Measurements from ENCODE around the gene SYNM.
A peak's percentile ranks its signal among the peaks of the same experiment; 100 is the strongest.

Gene SYNM

DNA sequence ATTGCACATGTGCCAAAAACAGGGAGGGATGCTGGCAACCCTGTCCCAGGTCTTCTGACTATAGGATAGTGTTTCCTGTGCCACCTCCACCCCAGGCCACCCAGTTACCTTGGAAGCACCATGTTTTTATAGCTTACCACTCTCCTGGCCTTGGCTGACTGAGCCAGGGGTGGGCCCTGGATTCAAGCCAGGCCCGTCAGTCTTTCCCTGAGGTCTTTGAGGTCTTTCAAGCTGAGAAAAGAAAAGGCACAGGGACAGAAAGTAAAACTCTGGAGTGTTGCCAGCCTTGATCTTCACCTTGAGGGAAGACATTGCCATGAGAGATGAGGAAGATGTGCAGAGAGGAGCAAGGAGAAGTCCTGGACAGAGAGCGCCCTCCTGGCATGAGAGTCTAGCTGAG lies 46.3 kb downstream of the SYNM start:
- no peak overlapping the region for H3K9ac ChIP-seq (ENCODE audit: low read depth, low read length)
- H3K4me1 ChIP-seq (ENCODE audit: control insufficient read depth, insufficient read depth, low read length): peaks cover 16% of the 10 kb centered on the region
- H3K27me3 ChIP-seq (ENCODE audit: control insufficient read depth, insufficient read depth, low read length): no peaks in the 10 kb centered on the region
- no peaks in the 10 kb centered on the region for H3K9me3 ChIP-seq (replicated peaks; ENCODE audit: low read length)
- no peak overlapping the region for H3K4me2 ChIP-seq (ENCODE audit: low read length)
- no peak overlapping the region for H3K4me3 ChIP-seq (ENCODE audit: low read length)
- H3K36me3 ChIP-seq (ENCODE audit: insufficient read depth, low read length): peaks cover 13% of the 10 kb centered on the region

DNA sequence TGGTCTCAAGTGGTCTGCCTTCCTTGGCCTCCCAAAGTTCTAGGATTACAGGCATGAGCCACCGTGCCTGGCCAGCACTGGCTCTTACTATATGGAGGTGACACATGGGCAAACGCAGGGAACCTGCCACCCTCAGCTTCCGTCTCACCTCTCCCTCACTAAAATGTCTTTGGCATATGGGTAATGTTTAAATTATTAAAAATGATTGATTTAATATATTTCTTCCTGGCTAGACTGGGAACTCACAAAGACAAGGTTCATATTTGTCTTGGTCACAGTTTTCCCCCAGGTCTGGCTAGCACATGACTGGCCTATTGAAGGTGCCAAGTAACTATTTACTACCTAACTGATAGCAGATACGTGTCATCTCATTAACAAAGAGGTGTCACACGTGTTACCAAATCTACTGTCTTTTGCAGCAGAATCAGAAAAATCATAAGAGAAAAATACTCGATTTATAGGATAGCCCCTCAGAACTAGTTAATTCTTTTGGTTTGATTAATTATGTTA lies 48.2 kb downstream of the SYNM start:
- H3K4me2 ChIP-seq (ENCODE audit: low read length): no peak overlapping the region
- H3K9me3 ChIP-seq (replicated peaks; ENCODE audit: low read length): no peaks in the 10 kb centered on the region
- no peak overlapping the region for H3K9ac ChIP-seq (ENCODE audit: low read depth, low read length)
- no peak overlapping the region for H3K4me3 ChIP-seq (ENCODE audit: low read length)
- H3K4me1 ChIP-seq (ENCODE audit: control insufficient read depth, insufficient read depth, low read length): peaks cover 20% of the 10 kb centered on the region
- H3K36me3 ChIP-seq (ENCODE audit: insufficient read depth, low read length): peaks cover 18% of the 10 kb centered on the region
- no peaks in the 10 kb centered on the region for H3K27me3 ChIP-seq (ENCODE audit: control insufficient read depth, insufficient read depth, low read length)

DNA sequence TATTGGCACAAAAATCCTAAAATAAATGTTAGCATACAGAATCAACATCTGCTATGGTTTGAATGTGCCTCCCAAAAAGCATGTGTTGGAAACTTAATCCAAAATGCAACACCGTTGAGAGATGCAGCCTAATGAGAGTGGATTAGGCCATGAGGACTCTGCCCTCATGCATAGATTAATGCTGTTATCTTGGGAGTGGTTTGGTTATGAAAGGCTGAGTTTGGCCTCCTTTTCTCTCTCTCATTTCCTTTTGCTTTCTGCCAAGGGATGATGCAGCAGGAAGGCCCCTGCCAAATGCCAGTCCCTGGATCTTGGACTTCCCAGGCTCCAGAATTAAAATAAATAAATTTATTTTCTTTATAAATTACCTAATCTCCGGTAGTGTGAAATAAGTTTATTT lies 49.4 kb downstream of the SYNM start:
- Histone ChIP-seq H3K36me3 (ENCODE audit: insufficient read depth, low read length) (peaks cover 23% of the 10 kb centered on the region), H3K9ac (ENCODE audit: low read depth, low read length) (no peak overlapping the region), H3K4me1 (ENCODE audit: control insufficient read depth, insufficient read depth, low read length) (peaks cover 20% of the 10 kb centered on the region), H3K4me2 (ENCODE audit: low read length) (no peak overlapping the region), H3K27me3 (ENCODE audit: control insufficient read depth, insufficient read depth, low read length) (no peaks in the 10 kb centered on the region), H3K4me3 (ENCODE audit: low read length) (no peak overlapping the region), H3K9me3 (replicated peaks; ENCODE audit: low read length) (no peaks in the 10 kb centered on the region)

DNA sequence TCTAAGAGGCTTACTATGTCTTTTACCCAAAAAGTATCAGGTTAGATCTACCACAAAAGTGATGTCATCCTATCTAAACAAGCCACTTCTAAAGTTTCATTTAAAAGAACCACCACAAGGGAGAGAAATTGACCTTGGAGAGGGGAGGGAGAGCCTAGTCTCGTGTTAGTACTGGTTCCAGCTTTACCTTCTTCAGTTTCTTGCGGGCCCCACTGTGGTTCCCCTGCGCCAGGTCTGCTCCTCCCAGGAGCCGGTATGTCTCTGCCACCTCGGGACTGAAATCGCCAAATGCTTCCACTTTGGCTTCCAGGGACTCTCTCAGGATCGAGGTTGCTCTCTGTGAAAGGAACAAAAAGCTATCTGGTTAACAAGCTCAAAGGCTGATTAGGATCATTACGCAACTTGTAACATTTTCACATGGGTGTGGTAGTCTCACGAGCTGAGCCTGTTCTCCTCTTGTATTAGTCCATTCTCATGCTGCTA lies 51.1 kb downstream of the SYNM start:
- Histone ChIP-seq H3K27me3 (ENCODE audit: control insufficient read depth, insufficient read depth, low read length) (no peaks in the 10 kb centered on the region), H3K9me3 (replicated peaks; ENCODE audit: low read length) (no peaks in the 10 kb centered on the region), H3K4me3 (ENCODE audit: low read length) (no peak overlapping the region), H3K4me2 (ENCODE audit: low read length) (peak overlapping the region; percentile 19), H3K9ac (ENCODE audit: low read depth, low read length) (no peak overlapping the region), H3K4me1 (ENCODE audit: control insufficient read depth, insufficient read depth, low read length) (peaks cover 20% of the 10 kb centered on the region), H3K36me3 (ENCODE audit: insufficient read depth, low read length) (peaks cover 19% of the 10 kb centered on the region)

DNA sequence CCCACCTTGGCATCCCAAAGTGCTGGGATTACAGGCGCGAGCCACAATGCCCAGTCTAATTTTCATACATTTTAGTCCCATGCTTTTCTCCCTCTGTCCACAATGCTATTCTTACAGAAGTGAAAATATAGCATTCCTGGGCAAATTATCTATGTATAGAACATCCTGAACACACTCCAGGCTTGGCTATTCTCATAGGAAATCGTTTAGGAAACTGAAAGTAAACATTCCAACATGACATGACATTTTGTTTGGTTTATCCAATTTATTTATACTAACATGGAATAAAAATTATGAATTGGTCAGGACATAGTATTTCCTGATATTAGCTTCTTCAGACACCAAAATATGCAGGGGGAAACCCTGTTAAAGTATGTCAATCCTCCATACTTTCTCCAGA lies 52.6 kb downstream of the SYNM start:
- Histone ChIP-seq H3K4me3 (ENCODE audit: low read length) (no peak overlapping the region), H3K9me3 (replicated peaks; ENCODE audit: low read length) (no peaks in the 10 kb centered on the region), H3K4me2 (ENCODE audit: low read length) (no peak overlapping the region), H3K4me1 (ENCODE audit: control insufficient read depth, insufficient read depth, low read length) (peaks cover 20% of the 10 kb centered on the region), H3K9ac (ENCODE audit: low read depth, low read length) (no peak overlapping the region), H3K27me3 (ENCODE audit: control insufficient read depth, insufficient read depth, low read length) (no peaks in the 10 kb centered on the region), H3K36me3 (ENCODE audit: insufficient read depth, low read length) (peaks cover 10% of the 10 kb centered on the region)

DNA sequence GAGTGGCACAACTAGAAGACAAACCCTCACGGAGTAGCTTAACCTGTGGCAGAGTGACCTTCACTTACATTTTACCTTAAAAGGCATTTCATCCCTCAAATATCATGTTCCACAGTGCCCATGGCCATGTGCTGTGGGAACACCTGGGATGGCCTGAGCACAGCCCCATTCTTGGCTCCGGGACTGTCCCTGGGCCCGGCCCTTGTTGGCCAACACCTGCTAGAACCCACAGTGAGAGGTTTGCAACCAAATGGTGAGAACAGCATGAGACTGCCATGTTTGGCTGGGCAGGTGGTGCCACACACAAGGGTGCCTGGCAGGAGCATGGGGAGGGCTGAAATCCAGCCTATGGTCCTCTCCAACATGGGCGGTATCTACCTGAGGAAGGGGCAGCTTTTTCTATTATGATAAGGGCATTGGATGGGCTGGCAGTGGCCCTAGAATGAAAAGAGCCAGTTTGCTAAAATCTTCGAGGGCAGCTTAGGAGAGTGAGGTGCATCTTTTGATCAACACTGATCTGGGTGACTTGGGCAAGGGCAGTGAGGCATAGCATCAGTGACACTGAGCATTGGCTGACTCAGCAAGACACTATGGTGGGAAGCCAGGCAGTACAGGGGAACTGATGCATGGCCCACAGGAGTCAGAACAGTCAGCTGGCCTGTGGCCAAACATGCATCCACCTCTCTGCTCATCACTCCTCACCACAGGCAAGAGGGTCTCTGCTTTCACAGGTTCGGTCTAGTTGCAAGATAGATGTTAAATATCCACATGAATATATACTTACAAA lies 53.9 kb downstream of the SYNM start:
- H3K4me3 ChIP-seq (ENCODE audit: low read length): no peak overlapping the region
- H3K36me3 ChIP-seq (ENCODE audit: insufficient read depth, low read length): peaks cover 10% of the 10 kb centered on the region
- no peaks in the 10 kb centered on the region for H3K9me3 ChIP-seq (replicated peaks; ENCODE audit: low read length)
- H3K4me2 ChIP-seq (ENCODE audit: low read length): no peak overlapping the region
- H3K4me1 ChIP-seq (ENCODE audit: control insufficient read depth, insufficient read depth, low read length): peaks cover 19% of the 10 kb centered on the region
- H3K27me3 ChIP-seq (ENCODE audit: control insufficient read depth, insufficient read depth, low read length): no peaks in the 10 kb centered on the region
- H3K9ac ChIP-seq (ENCODE audit: low read depth, low read length): no peak overlapping the region

DNA sequence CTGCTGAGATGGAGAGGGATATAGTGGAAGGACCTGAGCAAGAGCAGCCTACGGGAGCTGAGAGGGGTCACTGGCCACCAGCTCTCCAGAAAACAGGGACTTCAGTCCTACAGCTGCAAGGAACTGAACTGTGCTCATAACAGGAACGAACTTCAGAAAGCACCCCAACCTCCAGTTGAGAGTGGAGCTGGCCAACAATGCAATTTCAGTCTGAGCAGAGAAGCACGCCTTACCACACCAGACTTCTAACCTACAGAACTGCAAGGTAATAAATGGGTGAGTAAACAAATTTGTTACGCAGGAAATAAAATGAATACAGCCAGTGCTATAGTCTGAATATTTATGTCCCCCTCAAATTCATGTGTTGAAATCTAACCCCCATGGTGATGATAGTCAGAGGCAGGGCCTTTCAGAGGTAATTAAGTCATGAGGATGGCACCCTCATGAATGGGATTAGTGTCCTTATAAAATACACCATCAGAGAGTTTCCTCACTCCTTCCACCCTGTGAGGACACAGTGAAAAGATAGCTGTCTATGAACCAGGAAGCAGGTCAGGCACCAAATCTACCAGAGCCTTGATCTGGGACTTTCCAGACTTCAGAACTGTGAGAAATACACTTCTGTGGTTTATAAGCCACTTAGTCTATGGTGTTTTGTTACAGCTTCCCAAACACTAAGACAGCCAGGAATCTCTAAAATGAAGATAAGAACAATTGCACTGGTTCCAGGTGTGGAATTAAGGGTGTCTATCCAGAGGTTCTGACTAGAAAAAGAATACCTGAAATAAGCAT lies 58.6 kb downstream of the SYNM start:
- Histone ChIP-seq H3K4me3 (ENCODE audit: low read length) (no peak overlapping the region), H3K4me1 (ENCODE audit: control insufficient read depth, insufficient read depth, low read length) (no peaks in the 10 kb centered on the region), H3K36me3 (ENCODE audit: insufficient read depth, low read length) (peaks cover 8% of the 10 kb centered on the region), H3K9ac (ENCODE audit: low read depth, low read length) (no peak overlapping the region), H3K9me3 (replicated peaks; ENCODE audit: low read length) (no peaks in the 10 kb centered on the region), H3K4me2 (ENCODE audit: low read length) (no peak overlapping the region), H3K27me3 (ENCODE audit: control insufficient read depth, insufficient read depth, low read length) (no peaks in the 10 kb centered on the region)

DNA sequence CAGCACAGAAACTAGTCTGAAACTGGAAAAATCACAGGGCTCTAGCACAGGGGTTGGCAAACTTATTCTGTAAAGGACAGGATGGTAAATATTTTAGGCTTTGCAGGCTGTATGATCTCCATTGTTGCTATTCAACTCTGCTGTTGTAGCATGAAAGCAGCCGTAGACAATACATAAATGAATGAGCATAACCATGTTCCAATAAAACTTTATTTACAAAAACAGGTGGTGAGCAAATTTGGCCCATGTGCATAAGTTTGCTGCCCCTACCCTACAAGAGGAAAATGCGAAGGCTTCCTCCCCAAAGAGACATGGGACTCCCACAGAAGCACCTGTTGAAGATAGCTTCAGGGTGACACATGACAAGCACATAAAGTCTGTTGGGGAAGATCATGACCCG lies 59.2 kb downstream of the SYNM start:
- H3K36me3 ChIP-seq (ENCODE audit: insufficient read depth, low read length): peaks cover 4% of the 10 kb centered on the region
- H3K4me3 ChIP-seq (ENCODE audit: low read length): no peak overlapping the region
- no peak overlapping the region for H3K4me2 ChIP-seq (ENCODE audit: low read length)
- no peaks in the 10 kb centered on the region for H3K4me1 ChIP-seq (ENCODE audit: control insufficient read depth, insufficient read depth, low read length)
- no peaks in the 10 kb centered on the region for H3K27me3 ChIP-seq (ENCODE audit: control insufficient read depth, insufficient read depth, low read length)
- H3K9ac ChIP-seq (ENCODE audit: low read depth, low read length): no peak overlapping the region
- H3K9me3 ChIP-seq (replicated peaks; ENCODE audit: low read length): no peaks in the 10 kb centered on the region

DNA sequence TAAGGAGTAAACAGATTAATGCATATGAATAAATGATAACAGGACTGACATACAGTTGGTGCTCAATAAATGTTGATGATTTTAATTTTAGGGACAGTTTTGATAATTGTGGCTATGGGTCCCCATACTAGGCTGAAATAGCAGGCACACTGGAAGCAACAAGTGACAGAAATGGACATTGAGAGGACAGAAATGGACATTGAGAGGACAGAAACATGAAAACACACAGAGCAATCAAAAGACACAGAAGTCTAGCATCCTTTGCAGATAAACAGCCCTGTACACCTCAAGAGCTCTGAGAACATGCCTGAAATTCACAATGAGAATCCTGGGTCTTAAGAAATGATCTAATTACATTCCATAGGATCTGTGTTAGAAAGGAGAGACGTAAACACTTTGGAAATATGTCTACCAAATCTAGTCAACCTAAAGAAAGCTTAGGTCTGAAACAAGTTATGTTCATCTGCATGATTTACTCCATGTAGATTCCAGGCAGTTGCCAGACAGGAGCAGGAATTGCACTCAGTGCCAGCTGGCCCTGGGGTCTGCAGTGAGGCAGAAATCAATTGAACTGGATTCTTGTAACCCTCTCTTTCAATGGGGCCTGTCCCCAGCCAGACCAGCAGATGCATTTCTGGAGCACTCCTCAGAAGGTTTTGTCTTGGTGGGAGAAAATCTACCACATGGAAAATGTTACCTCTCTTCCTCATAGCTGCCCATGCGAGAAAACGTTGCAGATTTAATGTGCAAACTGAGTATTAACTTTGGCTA lies 60.3 kb downstream of the SYNM start:
- Histone ChIP-seq H3K4me2 (ENCODE audit: low read length) (no peak overlapping the region), H3K9ac (ENCODE audit: low read depth, low read length) (no peak overlapping the region), H3K9me3 (replicated peaks; ENCODE audit: low read length) (no peaks in the 10 kb centered on the region), H3K27me3 (ENCODE audit: control insufficient read depth, insufficient read depth, low read length) (no peaks in the 10 kb centered on the region), H3K36me3 (ENCODE audit: insufficient read depth, low read length) (peaks cover 4% of the 10 kb centered on the region), H3K4me3 (ENCODE audit: low read length) (no peak overlapping the region), H3K4me1 (ENCODE audit: control insufficient read depth, insufficient read depth, low read length) (no peaks in the 10 kb centered on the region)

DNA sequence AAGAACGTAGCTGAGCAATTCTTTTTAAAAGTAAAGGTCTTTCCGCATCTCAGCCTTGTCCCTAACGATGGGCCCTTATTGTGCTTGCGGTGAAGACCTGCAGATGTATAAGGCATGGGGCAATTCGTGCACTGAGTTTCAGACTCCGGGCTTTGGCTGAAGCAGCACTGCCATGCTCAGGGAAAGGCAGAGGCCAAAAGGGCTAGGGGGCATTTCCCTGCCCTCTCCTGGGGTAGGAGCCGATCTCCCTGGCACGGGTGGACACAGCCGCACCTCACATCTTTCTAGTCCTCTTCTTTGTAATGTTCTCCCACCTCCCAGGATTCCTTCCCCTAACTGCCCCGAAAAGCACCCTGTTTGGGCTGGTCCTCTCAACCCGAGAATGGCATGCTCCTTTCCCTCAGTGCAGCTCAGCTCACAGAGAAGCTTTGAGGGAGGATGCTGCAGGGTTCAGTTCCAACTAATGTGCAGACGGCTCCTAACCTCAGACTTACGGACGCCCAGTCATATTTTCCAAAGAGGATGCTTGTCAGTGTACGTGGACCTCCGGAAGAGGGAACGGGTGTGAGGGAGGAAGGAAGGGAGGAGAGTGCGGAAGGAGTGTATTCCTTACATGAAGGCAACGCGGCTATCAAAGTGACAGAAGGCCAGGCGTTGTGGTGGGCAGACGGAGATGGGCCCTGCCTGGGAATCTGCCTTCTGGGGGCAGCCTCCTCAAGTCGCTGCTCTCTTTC lies 61.2 kb downstream of the SYNM start:
- Histone ChIP-seq H3K36me3 (ENCODE audit: insufficient read depth, low read length) (peaks cover 9% of the 10 kb centered on the region), H3K4me2 (ENCODE audit: low read length) (no peak overlapping the region), H3K9ac (ENCODE audit: low read depth, low read length) (no peak overlapping the region), H3K4me3 (ENCODE audit: low read length) (no peak overlapping the region), H3K9me3 (replicated peaks; ENCODE audit: low read length) (no peaks in the 10 kb centered on the region), H3K4me1 (ENCODE audit: control insufficient read depth, insufficient read depth, low read length) (no peaks in the 10 kb centered on the region), H3K27me3 (ENCODE audit: control insufficient read depth, insufficient read depth, low read length) (no peaks in the 10 kb centered on the region)

DNA sequence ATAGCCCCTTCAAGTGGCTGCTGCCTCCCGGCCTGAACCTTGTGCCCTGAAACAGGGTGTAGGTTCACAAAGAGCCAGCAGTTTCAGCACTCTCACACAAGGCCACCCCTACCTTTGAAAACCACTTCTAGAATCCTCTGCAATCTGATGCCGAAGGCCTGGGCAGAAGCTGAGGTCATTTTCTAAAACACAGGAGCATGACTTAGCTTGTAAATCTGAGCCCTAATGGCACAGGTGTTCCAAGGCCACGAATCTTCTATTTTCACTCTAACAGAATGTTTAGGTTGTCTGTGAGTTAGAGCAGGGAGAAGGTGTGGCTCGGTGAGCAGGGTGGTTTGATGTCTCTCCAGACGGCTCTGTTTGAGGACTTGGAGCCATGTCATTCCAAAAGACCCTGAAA lies 62.3 kb downstream of the SYNM start:
- Histone ChIP-seq H3K27me3 (ENCODE audit: control insufficient read depth, insufficient read depth, low read length) (no peaks in the 10 kb centered on the region), H3K4me1 (ENCODE audit: control insufficient read depth, insufficient read depth, low read length) (no peaks in the 10 kb centered on the region), H3K9me3 (replicated peaks; ENCODE audit: low read length) (no peaks in the 10 kb centered on the region), H3K4me3 (ENCODE audit: low read length) (no peak overlapping the region), H3K9ac (ENCODE audit: low read depth, low read length) (no peak overlapping the region), H3K4me2 (ENCODE audit: low read length) (no peak overlapping the region), H3K36me3 (ENCODE audit: insufficient read depth, low read length) (peaks cover 10% of the 10 kb centered on the region)

All from skeletal muscle satellite cell (primary cell).